Hepatocyte (in vitro differentiated cells): Measurements from ENCODE around the gene PTPRO.

Experiments
- CTCF ChIP-seq: fragments of 200-600 bp; sonication (generic); IDR thresholded peaks from 2 replicates; pipeline ENCODE4 v1.5.1; 2016; ENCODE audit warnings: antibody characterized with exemption, mild to moderate bottlenecking; ENCODE audit not compliant: poor library complexity
- EZH2 ChIP-seq: fragments of 200-600 bp; sonication (generic); IDR thresholded peaks from 2 replicates; pipeline ENCODE4 v1.6.1; 2016; ENCODE audit warnings: antibody characterized with exemption, mild to moderate bottlenecking, borderline replicate concordance

DNA sequence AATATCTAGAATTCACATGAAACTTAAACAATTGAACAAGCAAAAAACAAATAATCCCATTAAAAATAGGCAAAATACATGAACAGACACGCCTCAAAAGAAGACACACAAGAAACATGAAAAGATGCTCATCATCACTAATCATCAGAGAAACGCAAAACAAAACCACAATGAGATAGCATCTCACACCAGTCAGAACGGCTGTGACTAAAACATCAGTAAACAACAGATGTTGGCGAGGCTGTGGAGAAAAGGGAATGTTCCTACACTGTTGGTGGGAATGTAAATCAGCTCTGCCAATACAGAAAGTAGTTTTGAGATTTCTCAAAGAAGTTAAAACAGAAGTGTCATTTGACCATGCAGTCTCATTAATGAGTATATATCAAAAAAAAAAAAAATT lies 121.3 kb downstream of the PTPRO start:
- TF ChIP-seq CTCF = no peak
- TF ChIP-seq EZH2 = no peak
